Psoas muscle (tissue), 8 donors: ENCODE data around the gene ANKRD40. TPM values are rescaled to one million over a fixed set of nuclear protein-coding genes. Genes with fewer than 3 reads are reported as not detected.

Experiments
- ATAC-seq, 4 donors: fragments of 200-7000 bp; cut with Tn5 transposase; one replicate each; pipeline ENCODE4 v1.9.1; 2020; ENCODE audit warnings: moderate library complexity in 3 of 4, mild to moderate bottlenecking in 2 of 4
- DNase-seq, 2 donors: peaks; one replicate each; pipeline ENCODE4 v3.0.0-alpha.2; 2020
- H3K27ac ChIP-seq: fragments of 200-600 bp; one replicate; pipeline ENCODE4 v1.8.0; 2022
- H3K27me3 ChIP-seq, 3 donors: fragments of 200-600 bp in 1 of 3; one replicate each; pipeline versions ENCODE4 v1.6.1 to v1.8.0; 2013 to 2022; ENCODE audit warnings: low read length in 2 of 3, mild to moderate bottlenecking in 2 of 3, moderate library complexity in 1 of 3; ENCODE audit not compliant: insufficient read depth in 3 of 3
- H3K36me3 ChIP-seq, 2 donors: fragments of 200-600 bp in 1 of 2; one replicate each; pipeline versions ENCODE4 v1.6.1 to v1.8.0; 2013 to 2022; ENCODE audit warnings: low read depth in 1 of 2, mild to moderate bottlenecking in 1 of 2, moderate library complexity in 1 of 2; ENCODE audit not compliant: insufficient read depth in 1 of 2
- H3K4me1 ChIP-seq: fragments of 200-600 bp; one replicate; pipeline ENCODE4 v1.8.0; 2022
- H3K4me3 ChIP-seq: fragments of 200-600 bp; one replicate; pipeline ENCODE4 v1.8.0; 2022; ENCODE audit warnings: mild to moderate bottlenecking
- H3K9me3 ChIP-seq: fragments of 200-600 bp; one replicate; pipeline ENCODE4 v1.8.0; 2022
- WGBS, 3 donors: extraction: QIAGEN DNeasy Blood & Tissue Kit; methylation state at CpG; one replicate each; pipeline versions ENCODE4 v1.1.6 to v1.1.7; 2013; 5-methylcytosine and 5-hydroxymethylcytosine counted together
- intact Hi-C, 2 donors: fragments of 100-400 bp; cut with DNase I; formaldehyde crosslinking; loops; one replicate each; pipeline versions ENCODE4 v1.11.0 to v1.14.2; 2022
- polyA plus RNA-seq, 3 donors: library from polyadenylated mRNA; stranded (reverse); fragments of 200-250 nt; gene quantifications; one replicate each; pipeline ENCODE4 v1.2.3, GENCODE V29; 2013
- total RNA-seq, 4 donors: library from RNA; stranded (reverse); fragmentation: NEBNext Ultra II Directional in 2 of 4; extraction: Animal tissue kit (Norgen Biotek cat#: 25700) in 2 of 4; gene quantifications; one replicate each; pipeline versions ENCODE4 v1.2.1 to v1.2.4, GENCODE V29; 2021 to 2023
- TF ChIP-seq, protein P1 (sequence below): fragments of 200-600 bp; IDR thresholded peaks from one replicate; pipeline ENCODE4 v1.8.0; 2022; ENCODE audit warnings: antibody characterized with exemption
- donor health status: healthy with polysubstance abuse.
- donor health status: DM: no; HTN: no; CAD: no; lungs with moderate emphysema.
- donor health status: Bipolar disorder and iron deficiency.
- donor health status: healthy.
- donor health status: DM: yes; HTN: yes; CAD: no.
- donor health status: DM: no; HTN: no; CAD: no.
- donor health status: DM: no; HTN: no; CAD: no.
- donor health status: DM: yes; HTN: yes; CAD: no.

The ANKRD40 gene
- total and polyA plus RNA-seq, 7 donors, result 42.6 to 155 (median 105) TPM

- no peaks in the 10 kb centered on the region for H3K27me3 ChIP-seq
- TF ChIP-seq, protein P1, sequence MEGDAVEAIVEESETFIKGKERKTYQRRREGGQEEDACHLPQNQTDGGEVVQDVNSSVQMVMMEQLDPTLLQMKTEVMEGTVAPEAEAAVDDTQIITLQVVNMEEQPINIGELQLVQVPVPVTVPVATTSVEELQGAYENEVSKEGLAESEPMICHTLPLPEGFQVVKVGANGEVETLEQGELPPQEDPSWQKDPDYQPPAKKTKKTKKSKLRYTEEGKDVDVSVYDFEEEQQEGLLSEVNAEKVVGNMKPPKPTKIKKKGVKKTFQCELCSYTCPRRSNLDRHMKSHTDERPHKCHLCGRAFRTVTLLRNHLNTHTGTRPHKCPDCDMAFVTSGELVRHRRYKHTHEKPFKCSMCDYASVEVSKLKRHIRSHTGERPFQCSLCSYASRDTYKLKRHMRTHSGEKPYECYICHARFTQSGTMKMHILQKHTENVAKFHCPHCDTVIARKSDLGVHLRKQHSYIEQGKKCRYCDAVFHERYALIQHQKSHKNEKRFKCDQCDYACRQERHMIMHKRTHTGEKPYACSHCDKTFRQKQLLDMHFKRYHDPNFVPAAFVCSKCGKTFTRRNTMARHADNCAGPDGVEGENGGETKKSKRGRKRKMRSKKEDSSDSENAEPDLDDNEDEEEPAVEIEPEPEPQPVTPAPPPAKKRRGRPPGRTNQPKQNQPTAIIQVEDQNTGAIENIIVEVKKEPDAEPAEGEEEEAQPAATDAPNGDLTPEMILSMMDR, result no peak
- intact Hi-C loops, result no loop called here
- H3K4me1 ChIP-seq, result peaks cover 21% of the 10 kb centered on the region
- no peaks in the 10 kb centered on the region for H3K36me3 ChIP-seq
- no peaks in the 10 kb centered on the region for H3K9me3 ChIP-seq
- no peak overlapping the region for H3K27ac ChIP-seq
- no peak overlapping the region for H3K4me3 ChIP-seq
- WGBS, 3 donors, result 61 to 80% (median 65%) methylated on average over 6 of the region's 6 CpGs
- no peak for ATAC-seq
- DNase-seq, result no peak
Measured at GRCh38 chr17:50658616-50659015, 49.1 kb downstream of the ANKRD40 start.

DNA sequence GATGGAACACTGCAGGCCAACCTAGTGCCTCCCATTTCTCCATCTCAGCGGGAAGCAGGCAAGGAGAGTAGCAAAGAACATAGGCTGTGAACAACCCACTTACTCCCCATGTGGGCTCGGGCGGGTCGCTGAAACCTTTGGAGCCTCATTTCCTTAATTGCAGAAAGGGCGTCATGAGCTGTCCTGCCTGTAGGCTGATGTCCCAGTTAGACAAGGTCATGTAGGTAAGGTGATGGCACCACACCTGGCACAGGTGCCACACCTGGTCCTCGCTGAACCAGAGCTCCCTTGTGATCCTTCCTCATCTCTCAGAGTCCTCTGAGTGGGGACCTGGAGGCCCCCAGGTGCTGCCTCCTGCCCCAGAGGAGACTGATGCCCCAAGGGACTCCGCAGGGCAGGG is 50.1 kb downstream of the ANKRD40 start:
- Histone ChIP-seq H3K27me3 (no peaks in the 10 kb centered on the region), H3K4me1 (peaks cover 21% of the 10 kb centered on the region), H3K9me3 (peaks cover 3% of the 10 kb centered on the region), H3K36me3 (no peaks in the 10 kb centered on the region), H3K4me3 (no peak overlapping the region), H3K27ac (no peak overlapping the region)
- ATAC-seq (no peak), DNase-seq (no peak)
- TF ChIP-seq, protein P1, result no peak
- WGBS, 3 donors, result 87 to 93% (median 90%) methylated on average over 7 of the region's 7 CpGs
- intact Hi-C loops, result no loop called here

DNA sequence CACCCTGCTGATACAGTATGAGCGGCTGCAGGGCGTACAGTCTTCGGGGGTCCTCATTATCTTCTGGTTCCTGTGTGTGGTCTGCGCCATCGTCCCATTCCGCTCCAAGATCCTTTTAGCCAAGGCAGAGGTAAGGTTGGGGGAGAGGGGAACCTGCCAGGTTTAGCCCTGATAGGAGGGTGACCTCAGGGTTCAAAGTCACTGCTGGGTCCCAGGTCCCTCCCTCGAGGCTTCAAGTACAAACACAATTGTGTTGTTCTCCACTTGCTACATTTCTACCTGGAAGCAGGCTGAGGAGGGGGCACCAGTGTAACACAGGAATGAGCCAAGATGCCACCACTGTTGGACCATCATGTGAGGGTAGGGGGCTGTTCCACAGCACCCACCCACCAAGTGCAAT is 50.7 kb downstream of the ANKRD40 start:
- TF ChIP-seq, protein P1, result no peak
- ATAC-seq (no peak), DNase-seq (no peak)
- peaks cover 5% of the 10 kb centered on the region for H3K9me3 ChIP-seq
- intact Hi-C loops, result no loop called here
- peaks cover 18% of the 10 kb centered on the region for H3K4me1 ChIP-seq
- H3K4me3 ChIP-seq, result no peak overlapping the region
- no peak overlapping the region for H3K27ac ChIP-seq
- H3K27me3 ChIP-seq, result no peaks in the 10 kb centered on the region
- H3K36me3 ChIP-seq, result no peaks in the 10 kb centered on the region
- 91 to 94% (median 93%) methylated on average over 7 of the region's 7 CpGs for WGBS, 3 donors

DNA sequence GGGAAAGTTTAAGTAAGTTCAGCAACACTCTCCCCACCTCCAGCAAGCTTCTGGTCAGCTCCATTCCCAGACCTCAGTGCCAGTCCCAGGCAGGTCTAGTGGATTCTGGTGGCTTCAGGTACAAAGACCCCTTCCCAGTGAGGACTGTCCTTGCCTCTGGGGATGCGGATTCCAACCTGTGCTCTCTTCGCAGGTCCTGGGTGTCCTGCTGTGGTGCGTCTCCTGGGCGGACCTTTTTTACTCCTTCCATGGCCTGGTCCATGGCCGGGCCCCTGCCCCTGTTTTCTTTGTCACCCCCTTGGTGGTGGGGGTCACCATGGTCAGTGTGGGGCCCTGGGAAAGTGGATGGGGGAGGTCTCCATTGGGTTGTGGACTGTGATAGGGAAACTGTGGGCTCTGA is 51.2 kb downstream of the ANKRD40 start:
- Histone ChIP-seq H3K27ac (no peak overlapping the region), H3K9me3 (peaks cover 5% of the 10 kb centered on the region), H3K4me3 (no peak overlapping the region), H3K36me3 (no peaks in the 10 kb centered on the region), H3K27me3 (no peaks in the 10 kb centered on the region), H3K4me1 (peaks cover 13% of the 10 kb centered on the region)
- intact Hi-C loops, result no loop called here
- 92 to 95% (median 93%) methylated on average over 5 of the region's 5 CpGs for WGBS, 3 donors
- TF ChIP-seq, protein P1, result no peak
- no peak for ATAC-seq
- DNase-seq, result no peak

GRCh38 chr17:50653738-50654137 is 54.0 kb downstream of the ANKRD40 start:
- TF ChIP-seq, protein P1, result no peak
- no peak for DNase-seq
- Histone ChIP-seq H3K27ac (no peak overlapping the region), H3K27me3 (no peaks in the 10 kb centered on the region), H3K4me1 (no peaks in the 10 kb centered on the region), H3K9me3 (peaks cover 5% of the 10 kb centered on the region), H3K4me3 (no peak overlapping the region), H3K36me3 (no peaks in the 10 kb centered on the region)
- WGBS, 3 donors, result 70 to 87% (median 85%) methylated on average over 3 of the region's 3 CpGs
- no peak for ATAC-seq
- intact Hi-C loops, result no loop called here
